ENCODE measurements around the gene IL13RA1.
A peak's percentile ranks its signal among the peaks of the same experiment; 100 is the strongest.

IL13RA1 gene

GRCh38 chrX:118726887-118727685 is at the start of gene IL13RA1:
Gene IL13RA1, plus strand, starts transcription at chrX:118727606. Its CDS starts 33 bp downstream, at chrX:118727639.
- no peak for TF ChIP-seq CTCF (conservative IDR thresholded peaks at IDR 0.05; ENCODE audit: low read depth)
- CTCF ChIA-PET: interaction anchor here (1.1 kb wide), 1 partner anchor 25 kb away, joined by 3 read pairs; no protein-coding TSS in a partner anchor
- H3K27ac ChIP-seq: peak within 1 kb of the TSS; percentile 77
- peak; percentile 78 for DNase-seq (ENCODE audit: low spot score)
- POLR2A ChIA-PET (ENCODE audit: low non-redundant PET): no interaction called here

- no peak for TF ChIP-seq CTCF (conservative IDR thresholded peaks at IDR 0.05; ENCODE audit: low read depth)
- H3K27ac ChIP-seq: no peak overlapping the region
- POLR2A ChIA-PET (ENCODE audit: low non-redundant PET): no interaction called here
- CTCF ChIA-PET: no interaction called here
- DNase-seq (ENCODE audit: low spot score): no peak
These were observed 48.1 kb upstream of the IL13RA1 start for GRCh38 chrX:118679290-118679689.

- no peak for TF ChIP-seq CTCF (conservative IDR thresholded peaks at IDR 0.05; ENCODE audit: low read depth)
- H3K27ac ChIP-seq: no peak overlapping the region
- CTCF ChIA-PET: no interaction called here
- no peak for DNase-seq (ENCODE audit: low spot score)
- POLR2A ChIA-PET (ENCODE audit: low non-redundant PET): no interaction called here
These were observed 45.0 kb upstream of the IL13RA1 start for GRCh38 chrX:118682258-118683014.

GRCh38 chrX:118685393-118685792 is 42.0 kb upstream of the IL13RA1 start:
- no peak for TF ChIP-seq CTCF (conservative IDR thresholded peaks at IDR 0.05; ENCODE audit: low read depth)
- no peak for DNase-seq (ENCODE audit: low spot score)
- no peak overlapping the region for H3K27ac ChIP-seq
- ChIA-PET CTCF (interaction anchor here (0.6 kb wide), 1 partner anchor 1269 kb away, joined by 3 read pairs; no protein-coding TSS in a partner anchor), POLR2A (ENCODE audit: low non-redundant PET) (no interaction called here)

- ChIA-PET CTCF (no interaction called here), POLR2A (ENCODE audit: low non-redundant PET) (no interaction called here)
- H3K27ac ChIP-seq: no peak overlapping the region
- no peak for TF ChIP-seq CTCF (conservative IDR thresholded peaks at IDR 0.05; ENCODE audit: low read depth)
- no peak for DNase-seq (ENCODE audit: low spot score)
These were observed 38.5 kb upstream of the IL13RA1 start for GRCh38 chrX:118688935-118689334.

- DNase-seq (ENCODE audit: low spot score): no peak
- CTCF ChIA-PET: no interaction called here
- TF ChIP-seq CTCF (conservative IDR thresholded peaks at IDR 0.05; ENCODE audit: low read depth): no peak
- no peak overlapping the region for H3K27ac ChIP-seq
- POLR2A ChIA-PET (ENCODE audit: low non-redundant PET): no interaction called here
These were observed 33.6 kb upstream of the IL13RA1 start for GRCh38 chrX:118693843-118694242.

Measured in RWPE1 (cell line).